Adrenal gland (tissue), 12 donors: Measurements from ENCODE around the gene EID2B. TPM values are rescaled to one million over a fixed set of nuclear protein-coding genes. Genes with fewer than 3 reads are reported as not detected.

Experiments used
- DNase-seq, 7 donors: peaks; one replicate each; pipeline ENCODE4 v3.0.0-alpha.2; 2019 to 2020
- H3K27ac ChIP-seq, 5 donors: fragments of 200-600 bp; sonication (generic) in 4 of 5; 1 replicate in 3 of 5; 2 replicates in 2 of 5; pipeline versions ENCODE4 v1.5.1 to v1.8.0; 2016 to 2020; ENCODE audit warnings: mild to moderate bottlenecking in 1 of 5
- H3K27me3 ChIP-seq: fragments of 200-600 bp; 2 replicates; pipeline ENCODE4 v1.8.0; 2021
- H3K36me3 ChIP-seq, 2 donors: fragments of 200-600 bp; replicated peaks in 1 of 2; 1 replicate in 1 of 2; 2 replicates in 1 of 2; pipeline versions ENCODE4 v1.5.1 to v1.8.0; 2018 to 2022
- H3K4me1 ChIP-seq, 2 donors: fragments of 200-600 bp; replicated peaks in 1 of 2; 1 replicate in 1 of 2; 2 replicates in 1 of 2; pipeline versions ENCODE4 v1.5.1 to v1.8.0; 2018 to 2021
- H3K4me3 ChIP-seq, 4 donors: fragments of 200-600 bp; sonication (generic) in 3 of 4; one replicate each; pipeline ENCODE4 v1.5.1; 2016 to 2018
- H3K9me3 ChIP-seq, 3 donors: fragments of 200-600 bp; sonication (generic) in 1 of 3; replicated peaks in 1 of 3; 1 replicate in 2 of 3; 2 replicates in 1 of 3; pipeline versions ENCODE4 v1.5.1 to v1.8.0; 2016 to 2021
- POLR2A ChIP-seq, 2 donors: fragments of 450-650 bp; IDR thresholded peaks; one replicate each; pipeline ENCODE4 v1.6.1; 2017; ENCODE audit warnings: antibody characterized with exemption in 2 of 2, mild to moderate bottlenecking in 2 of 2, moderate library complexity in 1 of 2
- WGBS, 4 donors: extraction: QIAGEN DNeasy Blood & Tissue Kit in 2 of 4; methylation state at CpG; one replicate each; pipeline versions ENCODE4 v1.1.5 to v1.1.7; 2013 to 2017; 5-methylcytosine and 5-hydroxymethylcytosine counted together
- intact Hi-C, 2 donors: fragments of 100-400 bp; cut with DNase I; formaldehyde crosslinking; loops; one replicate each; pipeline versions ENCODE4 v1.14.1 to v1.15.0; 2022 to 2023
- polyA plus RNA-seq, 3 donors: library from polyadenylated mRNA; stranded (reverse); fragments of 200-250 nt in 2 of 3; fragments of 350-450 nt in 1 of 3; fragmentation: Illumina TruSeq in 1 of 3; extraction: RNeasy Lipid Tissue Mini Kit (QIAGEN cat#74804) in 1 of 3; gene quantifications; one replicate each; pipeline ENCODE4 v1.2.3, GENCODE V29; 2013 to 2014
- total RNA-seq, 9 donors: library from RNA; depleted of rRNA in 4 of 9; stranded (reverse); fragments of >200 nt in 4 of 9; fragments of 120-200 nt in 1 of 9; fragmentation: NEBNext Ultra II Directional in 1 of 9; extraction: Animal tissue kit (Norgen Biotek cat#: 25700) in 1 of 9; gene quantifications; one replicate each; pipeline versions ENCODE4 v1.1.0 to v1.2.4, GENCODE V29; 2013 to 2023
- TF ChIP-seq, protein P1 (sequence below), 6 experiments: fragments of 450-650 bp in 4 of 6; fragments of 200-600 bp in 2 of 6; sonication (generic) in 1 of 6; IDR thresholded peaks; 1 replicate in 5 of 6; 2 replicates in 1 of 6; pipeline versions ENCODE4 v1.5.1 to v1.8.0; 2016 to 2021; ENCODE audit warnings: antibody characterized with exemption in 6 of 6, mild to moderate bottlenecking in 2 of 6, moderate library complexity in 1 of 6
- donor health status: healthy with polysubstance abuse.
- donor health status: Bipolar disorder and iron deficiency.
- donor health status: DM: yes; HTN: yes; CAD: no.
- donor health status: DM: no; HTN: no; CAD: no.
- donor health status: DM: no; HTN: no; CAD: no.
- donor health status: DM: yes; HTN: yes; CAD: no.

EID2B gene
- total and polyA plus RNA-seq, 12 donors, result 1.6 to 6.7 (median 3.8) TPM

DNA sequence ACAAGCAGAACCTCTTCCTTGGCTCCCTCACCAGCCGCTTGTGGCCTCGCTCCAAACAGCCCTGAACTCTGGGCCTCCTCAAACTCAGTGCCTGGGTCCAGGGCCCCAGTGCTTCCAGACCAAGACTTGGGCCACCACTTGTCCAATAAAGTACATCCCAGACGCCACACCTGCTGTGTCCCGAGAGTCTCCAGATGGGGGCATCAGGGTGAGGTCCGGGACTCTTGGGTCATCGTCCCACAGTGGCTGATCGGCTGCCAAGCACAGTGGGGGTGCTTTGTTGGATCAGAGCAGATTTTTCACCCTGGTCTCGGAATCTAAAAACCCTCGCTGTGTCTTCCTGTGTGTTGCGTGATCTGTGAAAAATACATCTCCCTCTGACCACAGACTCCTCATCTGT, 42.9 kb downstream of the EID2B start:
- no peak for DNase-seq
- no peak for TF ChIP-seq POLR2A (IDR thresholded peaks at IDR 0.05)
- TF ChIP-seq, protein P1, sequence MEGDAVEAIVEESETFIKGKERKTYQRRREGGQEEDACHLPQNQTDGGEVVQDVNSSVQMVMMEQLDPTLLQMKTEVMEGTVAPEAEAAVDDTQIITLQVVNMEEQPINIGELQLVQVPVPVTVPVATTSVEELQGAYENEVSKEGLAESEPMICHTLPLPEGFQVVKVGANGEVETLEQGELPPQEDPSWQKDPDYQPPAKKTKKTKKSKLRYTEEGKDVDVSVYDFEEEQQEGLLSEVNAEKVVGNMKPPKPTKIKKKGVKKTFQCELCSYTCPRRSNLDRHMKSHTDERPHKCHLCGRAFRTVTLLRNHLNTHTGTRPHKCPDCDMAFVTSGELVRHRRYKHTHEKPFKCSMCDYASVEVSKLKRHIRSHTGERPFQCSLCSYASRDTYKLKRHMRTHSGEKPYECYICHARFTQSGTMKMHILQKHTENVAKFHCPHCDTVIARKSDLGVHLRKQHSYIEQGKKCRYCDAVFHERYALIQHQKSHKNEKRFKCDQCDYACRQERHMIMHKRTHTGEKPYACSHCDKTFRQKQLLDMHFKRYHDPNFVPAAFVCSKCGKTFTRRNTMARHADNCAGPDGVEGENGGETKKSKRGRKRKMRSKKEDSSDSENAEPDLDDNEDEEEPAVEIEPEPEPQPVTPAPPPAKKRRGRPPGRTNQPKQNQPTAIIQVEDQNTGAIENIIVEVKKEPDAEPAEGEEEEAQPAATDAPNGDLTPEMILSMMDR (IDR thresholded peaks at IDR 0.05), result no peak
- no peaks in the 10 kb centered on the region for H3K4me1 ChIP-seq
- H3K36me3 ChIP-seq, result peaks cover 0 to 44% of the 10 kb centered on the region in 2 donors
- H3K27ac ChIP-seq, result no peak overlapping the region
- 82 to 85% (median 84%) methylated on average over 5 to 10 of the region's 10 CpGs for WGBS, 4 donors
- no peaks in the 10 kb centered on the region for H3K27me3 ChIP-seq
- no peak overlapping the region for H3K4me3 ChIP-seq
- intact Hi-C loops, result no loop called here
- H3K9me3 ChIP-seq, result no peaks in the 10 kb centered on the region

DNA sequence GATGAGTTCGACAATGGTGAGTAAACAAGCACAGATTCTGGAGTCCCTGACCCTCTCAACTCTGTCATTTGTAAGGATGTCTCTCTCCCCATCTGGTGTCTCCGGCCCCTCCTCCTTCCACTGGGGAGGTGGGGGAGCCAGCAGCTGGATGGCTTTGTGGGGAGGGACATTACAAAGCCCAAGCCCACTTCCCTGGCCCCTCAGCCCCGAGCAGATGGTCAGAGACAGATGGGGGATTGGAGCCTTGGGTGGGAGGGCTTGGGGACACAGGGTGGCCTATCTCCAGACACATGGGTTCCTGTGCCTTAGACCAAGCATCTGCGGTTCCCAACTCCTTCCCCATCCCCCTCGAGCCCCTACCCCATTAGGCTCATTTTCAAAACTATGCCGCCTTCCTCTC, 49.5 kb downstream of the EID2B start:
- H3K9me3 ChIP-seq, result no peaks in the 10 kb centered on the region
- no peak overlapping the region for H3K27ac ChIP-seq
- TF ChIP-seq, protein P1 (IDR thresholded peaks at IDR 0.05), result no peak
- TF ChIP-seq POLR2A (IDR thresholded peaks at IDR 0.05), result no peak
- peaks cover 0 to 11% of the 10 kb centered on the region in 2 donors for H3K36me3 ChIP-seq
- intact Hi-C loops, result no loop called here
- peaks cover 8 to 18% of the 10 kb centered on the region in 2 donors for H3K4me1 ChIP-seq
- H3K4me3 ChIP-seq, result no peak overlapping the region
- DNase-seq, result no peak
- WGBS, 4 donors, result 61 to 81% (median 72%) methylated on average over 5 to 6 of the region's 6 CpGs
- no peaks in the 10 kb centered on the region for H3K27me3 ChIP-seq

DNA sequence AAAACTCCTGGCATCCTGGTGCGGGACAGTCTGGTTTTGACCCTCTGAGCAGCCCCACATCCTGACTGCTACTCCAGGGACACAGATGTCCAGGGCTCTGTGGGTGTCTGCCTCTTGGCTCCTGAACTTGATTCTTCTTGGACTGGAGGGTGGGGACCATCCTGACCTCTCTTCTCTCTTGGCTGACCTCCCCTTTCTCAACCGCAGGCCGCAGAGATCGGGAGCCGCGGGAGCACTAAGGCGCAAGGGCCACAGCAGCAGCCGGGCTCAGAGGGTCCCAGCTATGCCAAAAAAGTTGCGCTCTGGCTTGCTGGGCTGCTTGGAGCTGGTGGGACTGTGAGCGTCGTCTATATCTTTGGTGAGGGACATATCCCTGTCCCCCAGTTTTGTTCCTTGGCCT, 51.0 kb downstream of the EID2B start:
- TF ChIP-seq, protein P1 (IDR thresholded peaks at IDR 0.05), result no peak
- TF ChIP-seq POLR2A (IDR thresholded peaks at IDR 0.05), result no peak
- H3K27ac ChIP-seq, result no peak overlapping the region
- DNase-seq, result no peak
- 60 to 78% (median 72%) methylated on average over 11 of the region's 11 CpGs for WGBS, 4 donors
- H3K27me3 ChIP-seq, result no peaks in the 10 kb centered on the region
- intact Hi-C loops, result no loop called here
- H3K36me3 ChIP-seq, result peaks cover 0 to 3% of the 10 kb centered on the region in 2 donors
- H3K4me1 ChIP-seq, result peaks cover 8 to 18% of the 10 kb centered on the region in 2 donors
- peak overlapping the region in 2 of 4 donors; percentile 87 to 93 for H3K4me3 ChIP-seq
- no peaks in the 10 kb centered on the region for H3K9me3 ChIP-seq

DNA sequence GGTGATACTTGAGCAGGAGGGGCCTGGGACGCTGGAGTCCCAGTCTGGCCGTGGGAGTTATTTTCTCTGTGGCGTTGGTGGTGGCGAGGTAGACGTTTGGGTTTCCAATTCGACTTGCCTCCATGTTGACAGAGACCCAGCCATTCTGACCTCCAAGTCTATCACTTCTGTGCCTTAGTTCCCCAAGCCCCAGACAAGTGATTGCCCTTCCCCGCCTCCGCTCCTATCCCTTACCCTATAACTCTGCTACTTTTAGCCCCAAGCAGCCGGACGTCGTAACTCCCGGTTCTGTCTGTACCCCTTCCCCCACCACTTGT, 51.5 kb downstream of the EID2B start:
- no peaks in the 10 kb centered on the region for H3K9me3 ChIP-seq
- no peaks in the 10 kb centered on the region for H3K27me3 ChIP-seq
- H3K27ac ChIP-seq, result peak overlapping the region in 3 of 5 donors; percentile 52 to 85 (median 78)
- intact Hi-C loops, result no loop called here
- peak overlapping the region; percentile 36 to 93 (median 82) for H3K4me3 ChIP-seq
- H3K4me1 ChIP-seq, result peaks cover 8 to 18% of the 10 kb centered on the region in 2 donors
- no peak for DNase-seq
- TF ChIP-seq, protein P1 (IDR thresholded peaks at IDR 0.05), result no peak
- no peak for TF ChIP-seq POLR2A (IDR thresholded peaks at IDR 0.05)
- peaks cover 0 to 5% of the 10 kb centered on the region in 2 donors for H3K36me3 ChIP-seq
- 0 to 2% (median 2%) methylated on average over 8 to 12 of the region's 12 CpGs for WGBS, 4 donors

Other genes starting within 250 kb of the EID2B start
- gene IFNL1, start 236.4 kb downstream of the EID2B start, total RNA-seq, result not detected
- not detected for gene IFNL1, start 236.4 kb downstream of the EID2B start, polyA plus RNA-seq
- gene LRFN1, start 212.0 kb downstream of the EID2B start, total RNA-seq, result 1 to 10 TPM in 2 of 9 donors, under 1 TPM in 7; 0.34 to 1.4 (median 0.69) TPM
- gene LRFN1, start 212.0 kb downstream of the EID2B start, polyA plus RNA-seq, result 1 to 10 TPM in 1 of 3 donors, under 1 TPM in 2; 0.15 to 1.8 (median 0.74) TPM
- gene GMFG, start 196.8 kb downstream of the EID2B start, total RNA-seq, result 10 to 100 TPM; 13.4 to 45.8 (median 35.2) TPM
- gene GMFG, start 196.8 kb downstream of the EID2B start, polyA plus RNA-seq, result 10 to 100 TPM; 22.6 to 92.5 (median 76.2) TPM
- 100 to 1,000 TPM in 3 of 9 donors, 10 to 100 TPM in 6; 37.9 to 111 (median 98.5) TPM for gene SAMD4B, start 190.4 kb downstream of the EID2B start, total RNA-seq
- 100 to 1,000 TPM in 2 of 3 donors, 10 to 100 TPM in 1; 50.0 to 280 (median 211) TPM for gene SAMD4B, start 190.4 kb downstream of the EID2B start, polyA plus RNA-seq
- 10 to 100 TPM; 46.8 to 60.2 (median 54.2) TPM for gene PAF1, start 141.7 kb downstream of the EID2B start, total RNA-seq
- gene PAF1, start 141.7 kb downstream of the EID2B start, polyA plus RNA-seq, result 10 to 100 TPM; 50.9 to 86.9 (median 51.6) TPM
- 100 to 1,000 TPM in 1 of 9 donors, 10 to 100 TPM in 8; 36.1 to 221 (median 64.0) TPM for gene MED29, start 141.5 kb downstream of the EID2B start, total RNA-seq
- 10 to 100 TPM; 43.6 to 49.6 (median 49.2) TPM for gene MED29, start 141.5 kb downstream of the EID2B start, polyA plus RNA-seq
- 100 to 1,000 TPM in 3 of 9 donors, 10 to 100 TPM in 5, 1 to 10 TPM in 1; 5.7 to 187 (median 81.8) TPM for gene ZFP36, start 126.0 kb downstream of the EID2B start, total RNA-seq
- 100 to 1,000 TPM in 2 of 3 donors, 10 to 100 TPM in 1; 64.8 to 193 (median 113) TPM for gene ZFP36, start 126.0 kb downstream of the EID2B start, polyA plus RNA-seq
- 10 to 100 TPM in 8 of 9 donors, 1 to 10 TPM in 1; 9.6 to 23.4 (median 17.8) TPM for gene PLEKHG2, start 120.2 kb downstream of the EID2B start, total RNA-seq
- 10 to 100 TPM in 2 of 3 donors, 1 to 10 TPM in 1; 3.6 to 44.8 (median 16.3) TPM for gene PLEKHG2, start 120.2 kb downstream of the EID2B start, polyA plus RNA-seq
- gene RPS16, start 96.9 kb downstream of the EID2B start, total RNA-seq, result 1,000 to 10,000 TPM in 6 of 9 donors, 100 to 1,000 TPM in 3; 229 to 1,939 (median 1,252) TPM
- gene RPS16, start 96.9 kb downstream of the EID2B start, polyA plus RNA-seq, result 1,000 to 10,000 TPM; 1,071 to 2,033 (median 1,152) TPM
- 100 to 1,000 TPM in 3 of 9 donors, 10 to 100 TPM in 6; 42.0 to 145 (median 85.3) TPM for gene SUPT5H, start 87.3 kb downstream of the EID2B start, total RNA-seq
- 100 to 1,000 TPM; 107 to 612 (median 233) TPM for gene SUPT5H, start 87.3 kb downstream of the EID2B start, polyA plus RNA-seq
- gene TIMM50, start 52.0 kb downstream of the EID2B start, total RNA-seq, result 10 to 100 TPM; 52.8 to 93.4 (median 65.0) TPM
- 100 to 1,000 TPM in 2 of 3 donors, 10 to 100 TPM in 1; 77.7 to 147 (median 118) TPM for gene TIMM50, start 52.0 kb downstream of the EID2B start, polyA plus RNA-seq
- under 1 TPM in 1 of 9 donors, not detected in 8; 0.17 TPM for gene DLL3, start 33.9 kb downstream of the EID2B start, total RNA-seq
- under 1 TPM in 1 of 3 donors, not detected in 2; 0.10 TPM for gene DLL3, start 33.9 kb downstream of the EID2B start, polyA plus RNA-seq
- not detected for gene SELENOV, start 17.7 kb downstream of the EID2B start, total RNA-seq
- gene SELENOV, start 17.7 kb downstream of the EID2B start, polyA plus RNA-seq, result not detected
- 10 to 100 TPM; 13.9 to 32.9 (median 25.3) TPM for gene EID2, start 7.3 kb upstream of the EID2B start, total RNA-seq
- gene EID2, start 7.3 kb upstream of the EID2B start, polyA plus RNA-seq, result 10 to 100 TPM; 19.2 to 31.7 (median 27.8) TPM
- not detected for gene LGALS13, start 69.7 kb upstream of the EID2B start, total RNA-seq
- gene LGALS13, start 69.7 kb upstream of the EID2B start, polyA plus RNA-seq, result not detected
- gene LGALS16, start 123.1 kb upstream of the EID2B start, total RNA-seq, result 1 to 10 TPM in 1 of 9 donors, not detected in 8; 1.4 TPM
- gene LGALS16, start 123.1 kb upstream of the EID2B start, polyA plus RNA-seq, result not detected
- 1 to 10 TPM in 1 of 9 donors, not detected in 8; 2.2 TPM for gene LGALS14, start 171.6 kb upstream of the EID2B start, total RNA-seq
- gene LGALS14, start 171.6 kb upstream of the EID2B start, polyA plus RNA-seq, result not detected
- 1 to 10 TPM in 1 of 9 donors, not detected in 8; 3.7 TPM for gene CLC, start 205.2 kb upstream of the EID2B start, total RNA-seq
- under 1 TPM in 1 of 3 donors, not detected in 2; 0.66 TPM for gene CLC, start 205.2 kb upstream of the EID2B start, polyA plus RNA-seq
- not detected for gene LEUTX, start 246.0 kb upstream of the EID2B start, total RNA-seq
- gene LEUTX, start 246.0 kb upstream of the EID2B start, polyA plus RNA-seq, result not detected